A549 (cell line): ENCODE data around the gene GRPEL2.
A peak's percentile ranks its signal among the peaks of the same experiment; 100 is the strongest.

Experiments used
- MAX ChIP-seq: IDR thresholded peaks from 2 replicates; pipeline ENCODE4 v1.6.1; 2012
- TF ChIP-seq, protein P1 (sequence below): fragments of >200 bp; sonication (Bioruptor Twin); formaldehyde crosslinking; IDR thresholded peaks from 3 replicates; pipeline ENCODE4 v1.5.1; 2016

GRCh38 chr5:149371296-149371962 is 26.1 kb downstream of the GRPEL2 start:
- TF ChIP-seq, protein P1, sequence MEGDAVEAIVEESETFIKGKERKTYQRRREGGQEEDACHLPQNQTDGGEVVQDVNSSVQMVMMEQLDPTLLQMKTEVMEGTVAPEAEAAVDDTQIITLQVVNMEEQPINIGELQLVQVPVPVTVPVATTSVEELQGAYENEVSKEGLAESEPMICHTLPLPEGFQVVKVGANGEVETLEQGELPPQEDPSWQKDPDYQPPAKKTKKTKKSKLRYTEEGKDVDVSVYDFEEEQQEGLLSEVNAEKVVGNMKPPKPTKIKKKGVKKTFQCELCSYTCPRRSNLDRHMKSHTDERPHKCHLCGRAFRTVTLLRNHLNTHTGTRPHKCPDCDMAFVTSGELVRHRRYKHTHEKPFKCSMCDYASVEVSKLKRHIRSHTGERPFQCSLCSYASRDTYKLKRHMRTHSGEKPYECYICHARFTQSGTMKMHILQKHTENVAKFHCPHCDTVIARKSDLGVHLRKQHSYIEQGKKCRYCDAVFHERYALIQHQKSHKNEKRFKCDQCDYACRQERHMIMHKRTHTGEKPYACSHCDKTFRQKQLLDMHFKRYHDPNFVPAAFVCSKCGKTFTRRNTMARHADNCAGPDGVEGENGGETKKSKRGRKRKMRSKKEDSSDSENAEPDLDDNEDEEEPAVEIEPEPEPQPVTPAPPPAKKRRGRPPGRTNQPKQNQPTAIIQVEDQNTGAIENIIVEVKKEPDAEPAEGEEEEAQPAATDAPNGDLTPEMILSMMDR: peak; percentile 77
- TF ChIP-seq MAX: no peak
